ENCODE results near the gene MYH6.
"Not testable (repeated sequence)": the region's sequence is repeated elsewhere in the genome, so short reads cannot be mapped to it uniquely, and the experiment has no call there.

The MYH6 gene

DNA sequence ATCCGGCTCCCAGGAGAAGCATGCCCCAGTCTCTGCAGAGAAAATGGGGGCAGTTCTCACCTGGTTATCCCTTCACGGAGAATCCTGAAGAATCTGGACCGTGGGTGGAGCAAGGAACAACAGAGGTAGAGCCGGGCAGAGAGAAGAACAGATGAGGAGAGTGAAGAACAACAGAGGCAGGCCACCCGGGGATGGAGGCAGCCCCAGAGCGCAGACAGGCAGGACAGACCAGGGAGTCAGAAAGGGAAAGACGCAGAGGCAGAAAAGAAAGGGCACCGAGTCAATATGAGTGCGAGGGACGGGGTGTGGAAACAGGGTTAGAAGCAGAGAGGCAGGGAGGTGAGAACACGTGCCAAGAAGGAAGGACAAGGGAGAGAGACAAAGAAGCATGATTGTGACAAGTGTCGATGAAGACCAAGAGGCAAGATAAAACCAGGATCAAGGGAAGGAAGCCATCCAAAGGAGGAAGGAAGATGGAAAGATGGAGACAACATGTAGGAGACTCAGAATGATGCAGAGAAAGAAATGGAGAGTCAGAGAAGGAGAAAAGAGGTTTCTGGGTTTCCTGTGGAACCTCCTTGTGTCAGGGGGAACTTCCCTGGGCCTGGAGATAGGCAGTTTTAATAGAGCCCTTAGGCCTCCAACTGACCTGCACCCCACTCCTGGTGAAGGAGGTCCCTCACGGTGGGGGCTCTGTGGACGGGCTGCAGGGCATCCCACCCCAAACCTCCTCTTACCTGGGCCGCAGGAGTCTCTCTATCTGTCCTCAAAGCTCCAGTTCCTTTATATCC, at the start of gene MYH6:
MYH6 (minus strand) TSS at position 758 of the 791 bp plus-strand sequence. CDS start 1,050 bp downstream, outside the sequence.
- no peak for DNase-seq

DNA sequence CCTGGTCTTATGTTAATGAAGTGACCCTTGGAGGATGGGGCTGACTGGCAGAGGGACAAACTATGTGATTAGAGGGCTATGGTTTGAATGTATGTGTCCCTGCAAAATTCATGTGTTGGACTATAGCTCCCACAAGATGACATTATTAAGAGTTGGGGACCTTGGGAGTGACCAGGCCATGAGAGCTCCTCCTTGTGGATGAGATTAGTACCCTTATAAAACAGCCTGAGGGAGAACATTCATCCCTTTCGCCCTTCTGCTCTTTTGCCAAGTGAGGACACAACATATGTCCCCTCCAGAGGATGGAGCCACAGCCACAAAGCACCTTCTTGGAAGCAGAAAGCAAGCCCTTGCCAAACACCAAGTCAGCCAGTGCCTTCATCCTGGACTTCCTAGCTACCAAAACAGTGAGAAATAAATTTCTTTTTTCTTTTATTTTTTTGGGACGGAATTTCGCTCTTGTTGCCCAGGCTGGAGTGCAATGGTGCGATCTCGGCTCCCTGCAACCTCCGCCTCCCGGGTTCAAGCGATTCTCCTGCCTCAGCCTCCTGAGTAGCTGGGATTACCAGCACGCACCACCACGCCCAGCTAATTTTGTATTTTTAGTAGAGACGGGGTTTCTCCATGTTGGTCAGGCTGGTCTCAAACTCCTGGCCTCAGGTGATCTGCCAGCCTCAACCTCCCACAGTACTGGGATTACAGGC, 49.0 kb upstream of the MYH6 start:
- not testable (repeated sequence) for DNase-seq

DNA sequence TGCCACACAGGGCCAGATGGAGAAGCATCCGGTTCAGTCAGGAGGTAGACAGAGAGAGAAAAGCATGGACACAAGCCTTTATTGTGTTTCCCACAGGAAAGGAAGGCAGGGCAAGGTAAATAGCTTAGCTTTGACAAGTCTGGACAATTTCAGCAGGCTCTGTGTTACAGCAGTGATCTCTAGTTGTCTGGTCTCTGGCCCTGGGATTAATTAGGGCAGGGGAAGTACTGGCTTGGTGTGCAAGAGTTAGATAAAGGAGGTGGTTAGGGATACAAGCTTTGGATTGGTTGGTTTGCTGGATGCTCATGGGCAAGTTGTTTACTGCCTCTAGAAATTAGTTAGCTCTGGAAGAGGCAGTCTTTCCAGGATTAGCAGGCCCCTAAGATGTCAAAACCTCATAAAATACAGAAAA, 46.4 kb upstream of the MYH6 start:
- peak; percentile 51 for DNase-seq

DNA sequence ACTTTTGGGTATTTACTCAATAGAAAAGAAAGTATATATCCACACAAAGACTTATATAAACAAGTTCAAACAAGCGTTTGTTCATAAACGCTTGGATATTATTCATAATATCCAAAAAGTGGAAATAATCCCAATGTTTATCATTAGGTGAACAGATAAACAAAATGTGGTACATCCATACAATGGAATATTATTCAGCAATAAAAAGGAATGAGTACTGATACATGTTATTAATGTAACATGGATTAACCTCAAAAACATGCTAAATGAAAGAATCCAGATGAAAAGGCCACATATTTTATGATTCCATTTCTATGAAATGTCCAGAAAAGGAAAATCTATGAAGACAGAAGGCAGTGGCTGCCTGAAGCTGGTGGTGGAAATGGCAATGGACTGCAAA, 44.2 kb upstream of the MYH6 start:
- no peak for DNase-seq

DNA sequence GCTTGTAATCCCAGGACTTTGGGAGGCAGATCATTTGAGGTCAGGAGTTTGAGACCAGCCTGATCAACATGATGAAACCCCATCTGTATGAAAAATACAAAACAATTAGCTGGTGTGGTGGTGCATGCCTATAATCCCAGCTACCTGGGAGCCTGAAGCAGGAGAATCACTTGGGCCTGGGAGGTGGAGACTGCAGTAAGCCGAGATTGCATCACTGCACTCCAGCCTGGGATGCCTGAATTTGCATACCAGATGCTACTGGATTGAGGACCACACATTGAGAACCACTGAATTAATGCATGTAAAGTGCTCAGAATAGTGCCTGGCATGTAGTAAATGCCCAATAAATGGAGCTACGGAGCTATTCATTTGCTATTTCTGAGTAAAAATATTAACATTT, 42.3 kb upstream of the MYH6 start:
- DNase-seq = no peak

DNA sequence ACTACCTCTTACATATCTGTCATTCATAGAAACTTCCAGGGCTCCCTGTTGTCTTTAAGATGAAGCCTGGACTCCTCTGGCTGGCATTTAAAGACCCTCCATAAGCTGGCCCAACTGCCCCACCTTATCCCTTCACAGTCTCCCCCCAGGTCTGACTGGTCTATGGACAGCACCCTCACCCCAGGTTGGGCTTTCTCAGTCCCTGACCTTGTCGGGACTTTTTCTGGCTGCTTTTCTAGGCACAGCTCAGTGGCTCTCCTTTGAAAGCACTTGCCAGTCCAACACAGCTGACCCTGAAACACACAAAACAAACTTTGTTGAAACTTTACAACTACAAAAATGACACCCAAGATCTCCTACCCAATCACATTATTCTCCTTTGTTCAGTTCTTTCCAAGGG, 41.2 kb upstream of the MYH6 start:
- no peak for DNase-seq

DNA sequence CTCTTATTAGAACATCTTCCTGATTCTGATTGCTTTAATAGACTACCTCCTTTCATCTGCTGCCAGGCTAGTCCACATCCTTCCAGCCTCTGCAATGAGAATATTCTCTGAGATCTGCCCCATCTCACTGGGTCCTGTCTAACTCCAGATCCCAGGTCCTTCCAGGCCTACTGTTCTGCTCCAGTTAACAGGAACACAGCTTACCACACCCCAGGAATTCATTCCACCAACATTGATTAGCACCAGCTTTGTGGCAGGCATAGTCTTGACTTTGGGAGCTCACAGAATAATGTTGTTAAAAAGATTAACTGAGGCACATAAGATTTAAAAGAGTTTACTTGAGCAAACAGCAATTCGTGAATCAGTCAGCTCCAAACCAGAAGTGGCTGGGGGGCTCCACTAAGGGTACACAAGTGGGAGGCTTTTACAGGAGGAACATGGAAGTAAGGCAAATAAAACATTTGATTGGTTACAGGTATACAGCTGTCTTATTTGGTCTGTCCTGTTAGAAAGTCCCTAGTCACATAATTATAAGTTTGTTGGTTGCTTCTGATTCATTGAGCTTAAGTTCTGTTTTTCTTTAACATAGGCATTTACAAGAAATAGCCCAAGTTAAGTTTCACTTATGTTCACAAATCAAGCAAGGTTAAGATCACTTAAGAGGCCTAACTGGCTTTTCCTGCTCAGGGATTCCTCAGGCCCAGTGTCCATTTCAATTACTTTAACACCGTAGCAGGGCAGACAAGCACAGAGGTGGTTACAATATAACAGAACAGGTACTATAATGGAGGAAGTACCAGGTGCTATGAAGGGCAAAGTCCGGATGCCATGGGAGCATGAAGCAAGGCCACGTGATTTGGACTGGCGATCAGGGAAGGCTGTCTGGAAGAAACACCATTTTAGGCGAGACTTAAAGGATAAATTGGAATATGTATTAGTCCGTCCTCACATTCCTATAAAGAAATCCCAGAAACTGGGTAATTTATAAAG, 39.6 kb upstream of the MYH6 start:
- no peak for DNase-seq

DNA sequence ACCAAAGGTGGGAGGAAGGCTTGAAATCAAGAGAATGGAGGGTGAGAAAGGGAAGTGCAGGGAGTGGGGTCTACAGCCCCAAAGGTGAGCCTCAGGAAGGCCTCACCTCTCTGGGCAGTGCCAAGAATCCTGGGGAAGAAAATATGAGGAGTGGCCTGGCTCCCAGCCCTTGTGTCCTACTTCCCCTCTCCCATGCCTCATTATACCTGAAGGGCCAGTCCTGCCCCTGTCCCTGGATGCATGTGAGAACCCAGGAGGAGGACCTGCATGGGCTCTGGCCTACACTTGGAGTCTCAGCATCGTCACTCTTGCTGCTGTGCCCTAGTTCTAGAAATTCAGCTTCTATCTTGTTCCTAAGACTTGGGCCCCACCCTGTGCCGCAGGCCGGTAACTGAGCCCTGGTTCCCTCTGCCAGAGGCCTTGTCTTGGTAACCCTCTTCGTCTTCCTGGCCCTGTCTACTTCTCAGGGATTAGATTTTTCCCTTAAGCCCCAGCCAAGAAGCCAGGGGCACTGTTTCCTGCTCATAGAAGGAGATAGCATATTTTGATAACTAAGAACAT, 38.3 kb upstream of the MYH6 start:
- DNase-seq = no peak

DNA sequence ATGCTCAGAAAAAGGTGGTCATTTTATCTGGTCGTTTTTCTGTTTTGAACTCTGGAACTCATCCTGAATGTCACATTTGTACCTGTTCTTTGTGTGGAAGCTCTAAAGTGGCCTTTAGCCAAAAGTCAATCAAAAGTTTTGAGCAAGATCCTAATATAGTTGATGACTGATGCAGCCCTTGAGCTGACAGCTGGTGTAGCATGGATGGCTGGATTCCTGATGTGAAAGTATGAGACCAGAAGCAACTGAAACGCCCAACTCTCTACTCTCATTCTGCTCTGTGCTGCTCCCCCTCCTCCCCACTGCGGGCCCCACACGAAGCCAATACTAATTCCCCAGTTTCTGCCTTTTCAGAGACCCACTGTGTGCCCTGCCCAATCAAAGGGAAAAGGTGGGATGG, 37.7 kb upstream of the MYH6 start:
- DNase-seq = peak; percentile 69

DNA sequence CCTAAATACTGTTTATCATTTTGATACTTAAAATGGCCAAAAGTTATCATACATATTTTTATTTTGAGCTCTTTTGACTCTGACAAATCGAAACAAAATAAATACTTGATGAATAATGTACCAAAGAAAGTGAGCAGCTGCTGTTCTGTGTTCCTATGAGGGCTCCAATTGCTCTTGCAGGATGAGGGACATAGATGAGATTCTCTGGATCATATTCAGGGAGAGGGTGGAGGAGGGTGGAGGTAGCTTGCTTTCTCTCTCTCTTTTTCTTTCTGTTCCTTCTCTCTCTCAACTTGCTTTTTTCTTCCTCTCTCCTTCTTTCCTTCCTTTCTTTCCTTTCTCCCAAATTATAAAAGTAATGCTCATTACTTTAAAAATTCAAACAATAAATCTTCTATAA, 36.2 kb upstream of the MYH6 start:
- DNase-seq = no peak

DNA sequence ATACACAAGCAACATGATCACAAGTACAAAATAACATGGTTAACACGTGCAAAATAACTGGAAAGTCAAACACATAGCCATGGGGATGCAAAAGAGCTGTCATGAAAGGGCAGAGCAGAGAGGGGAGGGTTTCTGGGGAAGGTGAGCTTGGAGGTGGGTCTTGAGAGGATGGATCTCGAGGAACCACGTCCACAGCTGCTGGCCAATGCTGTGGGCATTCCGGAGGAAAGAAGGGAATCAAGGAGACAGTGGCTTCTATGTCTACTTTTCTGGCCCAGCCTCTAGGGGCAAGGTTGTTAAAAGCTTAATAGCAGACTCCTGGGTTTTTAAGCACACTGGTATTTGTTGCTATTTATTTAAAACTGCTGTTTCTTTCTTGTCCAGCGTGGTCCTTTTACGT, 35.8 kb upstream of the MYH6 start:
- no peak for DNase-seq

DNA sequence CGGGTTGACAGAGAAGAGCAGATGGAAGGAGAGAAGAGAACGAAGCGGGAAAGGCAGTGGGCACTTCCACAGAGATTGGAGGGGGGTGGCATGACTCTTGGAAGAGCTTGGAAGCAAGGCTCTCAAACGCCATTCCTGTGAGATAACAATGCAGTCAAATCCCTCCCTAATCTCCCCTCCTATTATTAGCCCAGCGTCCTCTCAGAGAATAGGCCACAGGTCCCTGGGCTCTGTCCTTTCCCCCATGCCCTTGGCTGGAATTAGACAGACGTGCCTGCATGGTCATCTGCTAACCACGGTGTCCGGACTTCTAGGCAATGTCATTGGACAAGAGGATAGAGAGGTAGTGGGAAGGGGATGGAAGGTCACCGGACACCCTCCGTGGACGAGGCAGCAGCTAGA, 35.3 kb upstream of the MYH6 start:
- no peak for DNase-seq

DNA sequence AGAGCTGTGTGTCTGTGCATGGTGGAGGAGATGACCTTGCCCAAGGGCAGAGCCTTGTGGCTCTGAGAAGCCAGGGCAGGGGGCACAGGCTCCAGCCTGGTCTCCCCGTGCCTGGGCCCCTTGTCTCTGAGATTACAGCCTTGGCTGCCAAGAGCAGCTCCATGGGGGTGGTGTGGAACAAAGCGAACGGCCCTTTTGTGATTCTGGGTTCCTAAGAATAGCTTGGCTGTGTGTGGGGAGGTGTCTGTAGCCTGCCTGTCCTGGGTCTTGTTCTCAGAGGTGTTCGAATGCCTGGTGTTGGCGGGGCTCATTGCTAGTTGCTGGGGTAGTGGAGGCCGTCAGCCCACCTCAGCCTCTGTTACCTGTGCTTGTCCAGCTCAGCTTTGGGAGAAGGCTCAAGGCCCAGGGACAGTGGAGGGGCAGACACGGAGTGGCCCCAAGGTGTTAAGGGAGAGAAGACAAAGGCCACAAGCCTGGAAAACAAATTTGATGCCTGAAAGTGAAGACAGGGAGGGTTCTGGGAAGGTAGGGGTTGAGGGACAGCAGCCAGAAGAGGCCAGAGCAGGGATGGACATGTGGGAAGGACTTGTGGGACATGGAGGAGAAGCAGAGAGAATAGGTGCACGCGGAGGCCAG, 34.8 kb upstream of the MYH6 start:
- DNase-seq = no peak

DNA sequence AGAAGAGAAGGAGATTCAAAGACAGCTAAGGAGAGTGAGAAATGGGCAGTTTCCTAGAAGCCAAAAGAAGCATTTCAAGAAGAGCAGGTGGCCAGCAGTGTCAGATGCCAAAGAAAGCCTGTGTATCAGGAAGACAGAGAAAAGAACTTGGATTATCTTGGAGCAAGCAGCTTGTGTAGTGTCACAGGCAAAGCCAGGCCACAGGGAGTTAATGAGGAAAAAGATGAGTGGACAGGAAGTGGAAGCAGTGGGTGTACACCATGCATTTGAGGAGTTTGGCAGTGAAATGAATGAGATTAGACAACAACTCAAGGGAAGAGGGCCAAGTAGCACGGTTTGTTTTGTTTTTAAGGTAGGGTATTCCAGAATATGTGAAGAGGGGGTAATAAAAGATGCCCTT, 33.0 kb upstream of the MYH6 start:
- no peak for DNase-seq

DNA sequence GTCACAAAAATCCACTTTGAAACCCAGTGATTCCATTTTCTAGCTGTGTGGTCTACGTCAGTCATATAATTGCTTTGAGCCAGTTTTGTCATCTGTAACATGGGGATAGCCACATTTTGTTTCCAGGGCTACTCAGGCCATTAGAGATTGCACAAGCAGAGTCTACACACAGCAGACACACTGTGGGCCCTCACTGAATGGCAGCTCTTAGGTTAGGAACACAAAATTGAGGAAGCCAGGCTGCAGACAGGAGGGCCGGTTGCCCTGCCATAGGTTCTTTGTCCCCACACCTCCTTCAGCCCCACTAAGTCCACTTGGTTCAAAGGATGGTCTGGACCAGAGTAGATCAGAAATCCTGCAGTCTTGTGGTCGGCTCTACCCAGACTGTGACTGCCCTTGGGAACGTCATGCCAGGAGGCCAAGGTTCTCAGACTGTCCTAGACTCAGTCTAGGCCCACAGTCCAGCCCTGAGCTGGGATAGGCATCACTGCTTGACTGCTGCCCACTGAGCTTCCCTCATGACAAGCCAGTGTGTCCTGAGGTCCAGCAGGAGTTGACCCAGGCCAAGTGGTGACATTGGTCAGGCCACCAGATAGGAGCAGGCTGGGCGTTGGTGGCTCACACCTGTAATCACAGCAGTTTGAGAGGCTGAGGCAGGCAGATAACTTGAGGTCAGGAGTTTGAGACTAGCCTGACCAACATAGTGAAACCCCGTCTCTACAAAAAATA, 31.2 kb upstream of the MYH6 start:
- no peak for DNase-seq

DNA sequence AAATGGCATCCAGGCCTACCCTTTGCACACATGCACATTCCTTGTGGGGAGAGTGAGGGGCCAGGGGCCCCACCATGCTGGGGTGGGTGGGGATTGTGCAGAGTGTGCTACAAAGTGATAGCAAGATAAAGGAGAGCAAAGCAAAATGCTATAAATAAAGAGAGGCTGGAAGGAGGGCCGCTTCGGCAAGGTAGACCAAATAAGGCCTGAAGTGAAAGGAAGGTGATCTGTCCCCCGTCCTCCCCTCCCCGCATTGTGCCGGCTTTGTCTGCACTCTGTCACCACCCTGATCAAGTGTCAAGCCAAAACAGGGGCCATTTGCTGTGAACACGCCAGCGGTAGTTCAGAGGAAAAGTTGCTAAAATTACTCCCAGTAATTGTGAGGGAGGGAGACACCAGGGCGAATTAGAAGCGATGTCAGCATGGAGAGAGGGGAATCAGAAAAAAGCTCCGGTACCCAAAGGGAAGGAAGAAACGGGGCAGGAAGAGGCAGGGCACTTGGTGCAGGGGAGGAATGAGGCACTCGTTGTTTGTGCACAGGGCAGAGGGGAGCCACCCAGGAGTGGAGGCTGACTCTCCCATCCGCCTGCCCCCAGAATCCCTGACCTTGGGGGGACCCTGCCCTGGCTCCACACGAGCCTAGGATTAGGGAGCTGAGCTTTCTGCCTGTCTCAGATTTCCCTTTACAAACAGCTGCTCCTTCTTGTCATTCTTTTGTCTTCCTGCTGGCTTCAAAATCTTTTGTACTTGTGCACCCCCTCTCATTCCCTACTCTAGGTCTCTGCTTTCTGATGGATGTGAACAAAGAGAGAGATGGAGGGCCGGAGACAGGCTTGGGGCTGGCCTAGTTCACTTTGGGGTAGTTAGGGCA, 30.3 kb upstream of the MYH6 start:
- DNase-seq = peak; percentile 13

DNA sequence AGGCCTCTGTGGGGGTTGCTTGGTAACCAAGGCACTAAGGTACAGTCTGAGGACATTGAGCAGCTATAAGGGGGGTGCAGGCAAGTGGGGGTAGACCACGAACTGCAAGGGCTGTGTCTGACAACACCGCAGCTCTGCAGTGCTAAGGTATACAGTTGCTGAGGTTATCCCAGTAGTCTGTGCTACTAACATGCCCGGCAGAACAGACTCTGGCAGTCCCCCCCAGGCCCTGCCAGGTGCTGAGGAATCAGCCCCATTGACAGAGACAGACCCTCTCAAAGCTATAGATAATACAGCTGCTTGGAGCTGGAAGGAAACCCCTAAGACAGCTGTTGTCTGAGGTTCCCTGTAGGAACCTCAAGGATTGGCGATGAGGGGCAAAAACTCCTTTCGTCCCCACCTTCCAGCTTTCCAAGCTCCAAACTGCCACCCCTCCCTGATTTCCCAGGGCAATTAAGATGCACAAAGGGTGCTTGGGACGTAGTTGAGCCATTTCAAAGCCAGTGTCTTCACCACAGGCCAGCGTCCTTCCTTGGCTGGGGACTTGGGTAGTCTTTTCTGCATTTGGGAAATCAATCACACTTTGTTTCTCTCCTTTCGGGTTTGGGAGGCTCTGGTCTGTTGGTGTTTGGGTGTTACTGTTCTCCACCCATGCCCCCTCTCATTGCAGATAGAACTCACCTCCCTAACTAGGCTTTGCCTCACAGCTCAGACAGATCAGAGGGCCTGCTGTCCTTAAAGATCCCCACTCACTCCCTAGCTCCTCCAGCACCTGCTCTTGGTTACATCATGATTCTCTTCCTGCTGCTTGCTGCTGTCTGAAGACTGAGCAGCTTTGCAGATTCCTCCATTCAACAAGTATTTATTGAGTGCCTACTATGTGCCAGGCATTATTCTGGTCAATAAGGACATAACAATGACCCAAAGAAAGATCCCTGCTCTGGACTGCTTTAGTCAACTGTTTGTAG, 29.3 kb upstream of the MYH6 start:
- no peak for DNase-seq

DNA sequence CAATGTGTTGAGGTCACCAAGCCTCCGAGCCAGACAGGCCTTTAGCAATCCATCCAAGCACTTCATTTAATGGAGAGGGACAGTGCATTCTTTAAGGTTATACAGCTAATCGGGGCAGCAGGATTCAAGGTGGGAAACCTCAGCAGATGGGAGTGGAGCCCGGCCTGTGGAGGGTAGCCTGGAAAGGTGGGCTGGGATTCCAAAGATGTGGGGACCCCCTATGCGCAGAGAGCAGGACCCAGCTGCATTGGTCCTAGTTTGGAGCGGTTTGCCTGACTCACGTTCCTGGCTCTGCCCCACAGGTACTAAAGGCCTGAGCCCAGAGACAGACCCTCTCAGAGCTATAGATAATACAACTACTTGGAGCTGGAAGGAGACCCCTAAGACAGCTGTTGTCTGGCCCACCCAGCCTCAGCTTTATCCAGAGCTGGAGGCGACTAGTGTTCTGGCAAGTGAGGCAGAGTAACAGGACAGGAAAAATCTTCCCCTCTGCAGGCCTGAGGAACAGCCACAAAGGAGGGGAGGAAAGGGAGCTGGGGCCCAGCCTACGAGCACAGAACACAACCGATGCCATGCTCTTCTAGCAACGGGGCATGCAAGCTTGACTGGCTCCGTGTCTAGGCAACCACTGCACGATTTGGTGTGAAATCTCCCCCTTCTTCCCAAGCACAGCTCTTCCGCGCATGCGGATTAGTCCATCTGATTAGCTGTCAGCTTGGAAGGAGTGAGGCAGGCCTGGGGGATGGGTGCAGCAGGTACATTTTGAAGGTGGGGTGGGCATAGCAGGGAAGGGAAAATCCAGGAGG, 28.5 kb upstream of the MYH6 start:
- DNase-seq = peak; percentile 6
